LNCaP clone FGC (cell line): ENCODE measurements around the gene MAST4.

ENCODE experiments used
- DNase-seq: peaks from one replicate; pipeline ENCODE4 v3.0.0-alpha.2; 2011; ENCODE audit warnings: low read depth
- H3K4me3 ChIP-seq: 2 replicates; pipeline ENCODE4 v1.5.1; 2011; ENCODE audit warnings: mild to moderate bottlenecking, low read depth, low read length, control low read depth
- TF ChIP-seq, protein P1 (sequence below): IDR thresholded peaks from 2 replicates; pipeline ENCODE4 v1.5.1; 2012; ENCODE audit warnings: mild to moderate bottlenecking; ENCODE audit not compliant: control insufficient read depth, insufficient read depth; ENCODE audit errors: extremely low read depth

MAST4 gene

GRCh38 chr5:66737096-66737495 is 140.9 kb downstream of the MAST4 start:
- TF ChIP-seq, protein P1, sequence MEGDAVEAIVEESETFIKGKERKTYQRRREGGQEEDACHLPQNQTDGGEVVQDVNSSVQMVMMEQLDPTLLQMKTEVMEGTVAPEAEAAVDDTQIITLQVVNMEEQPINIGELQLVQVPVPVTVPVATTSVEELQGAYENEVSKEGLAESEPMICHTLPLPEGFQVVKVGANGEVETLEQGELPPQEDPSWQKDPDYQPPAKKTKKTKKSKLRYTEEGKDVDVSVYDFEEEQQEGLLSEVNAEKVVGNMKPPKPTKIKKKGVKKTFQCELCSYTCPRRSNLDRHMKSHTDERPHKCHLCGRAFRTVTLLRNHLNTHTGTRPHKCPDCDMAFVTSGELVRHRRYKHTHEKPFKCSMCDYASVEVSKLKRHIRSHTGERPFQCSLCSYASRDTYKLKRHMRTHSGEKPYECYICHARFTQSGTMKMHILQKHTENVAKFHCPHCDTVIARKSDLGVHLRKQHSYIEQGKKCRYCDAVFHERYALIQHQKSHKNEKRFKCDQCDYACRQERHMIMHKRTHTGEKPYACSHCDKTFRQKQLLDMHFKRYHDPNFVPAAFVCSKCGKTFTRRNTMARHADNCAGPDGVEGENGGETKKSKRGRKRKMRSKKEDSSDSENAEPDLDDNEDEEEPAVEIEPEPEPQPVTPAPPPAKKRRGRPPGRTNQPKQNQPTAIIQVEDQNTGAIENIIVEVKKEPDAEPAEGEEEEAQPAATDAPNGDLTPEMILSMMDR: no peak
- no peak for DNase-seq
- H3K4me3 ChIP-seq: no peak overlapping the region

- no peak overlapping the region for H3K4me3 ChIP-seq
- DNase-seq: no peak
- TF ChIP-seq, protein P1: no peak
These were observed 141.9 kb downstream of the MAST4 start for GRCh38 chr5:66738136-66738535.

DNA sequence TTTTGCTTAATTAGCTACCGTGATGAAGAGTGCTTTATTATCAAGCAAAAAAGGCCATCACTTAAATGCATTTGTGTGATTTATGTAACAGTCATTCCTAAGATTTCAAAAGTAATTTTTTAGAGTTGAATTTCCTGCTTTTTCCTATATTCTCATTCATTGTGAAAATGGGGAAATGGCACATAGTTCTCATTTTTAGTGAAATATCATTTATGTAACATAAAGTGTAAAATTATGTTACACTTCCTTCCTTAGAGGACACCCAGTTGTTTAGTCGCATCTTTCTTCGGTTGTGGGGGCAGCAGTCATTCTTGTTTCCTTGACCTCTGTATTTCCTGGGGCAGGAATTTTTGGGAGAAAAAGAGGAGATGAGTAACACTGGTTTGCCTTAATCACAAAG is 142.8 kb downstream of the MAST4 start:
- no peak overlapping the region for H3K4me3 ChIP-seq
- no peak for DNase-seq
- TF ChIP-seq, protein P1: no peak

GRCh38 chr5:66739951-66740350 is 143.8 kb downstream of the MAST4 start:
- TF ChIP-seq, protein P1: no peak
- H3K4me3 ChIP-seq: no peak overlapping the region
- peak; percentile 45 for DNase-seq

GRCh38 chr5:66741394-66741793 is 145.2 kb downstream of the MAST4 start:
- no peak overlapping the region for H3K4me3 ChIP-seq
- DNase-seq: peak; percentile 94
- TF ChIP-seq, protein P1: no peak

- TF ChIP-seq, protein P1: no peak
- DNase-seq: peak; percentile 40
These were observed 146.1 kb downstream of the MAST4 start for GRCh38 chr5:66742083-66742895.

GRCh38 chr5:66742896-66743247 is 146.7 kb downstream of the MAST4 start:
- no peak overlapping the region for H3K4me3 ChIP-seq
- TF ChIP-seq, protein P1: no peak
- no peak for DNase-seq

More at GRCh38 chr5:66742083-66742895, 146.1 kb downstream of the MAST4 start:
- H3K4me3 ChIP-seq: no peak overlapping the region
